Activated effector memory CD4-positive, alpha-beta T cell treated with Interleukin-2 at 50 U/mL for 16 hours (primary cell): ENCODE results near the gene C1QTNF12.
"Not testable (repeated sequence)": the region's sequence is repeated elsewhere in the genome, so short reads cannot be mapped to it uniquely, and the experiment has no call there.

Experiments
- DNase-seq: peaks from one replicate; pipeline ENCODE4 v3.0.0-alpha.2; 2020

Gene C1QTNF12

GRCh38 chr1:1259119-1259488, 12.6 kb upstream of the C1QTNF12 start:
- no peak for DNase-seq

GRCh38 chr1:1256956-1257871, 10.7 kb upstream of the C1QTNF12 start:
- DNase-seq, result no peak

DNA sequence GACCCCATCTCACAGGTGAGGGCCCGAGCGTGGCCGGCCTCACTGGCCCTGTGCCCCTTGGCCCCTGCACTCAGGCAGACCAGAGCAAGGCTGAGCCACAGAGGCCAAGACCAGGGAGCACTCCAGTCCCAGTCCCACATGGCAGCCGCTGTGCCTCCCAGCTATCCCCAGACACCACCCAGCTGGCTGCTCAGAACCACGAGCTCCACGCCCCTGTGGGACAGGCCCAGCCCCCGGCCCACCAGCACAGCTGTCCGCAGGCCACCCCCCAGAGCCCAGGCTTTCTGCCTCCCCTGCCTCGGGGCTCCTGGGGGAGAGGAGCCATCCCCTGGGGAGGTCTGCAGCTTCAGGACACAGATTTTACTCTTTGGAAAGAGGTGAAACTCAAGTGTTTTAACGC, 9.1 kb upstream of the C1QTNF12 start:
- DNase-seq, result no peak

- no peak for DNase-seq
Measured at GRCh38 chr1:1255078-1255477, 8.6 kb upstream of the C1QTNF12 start.

DNA sequence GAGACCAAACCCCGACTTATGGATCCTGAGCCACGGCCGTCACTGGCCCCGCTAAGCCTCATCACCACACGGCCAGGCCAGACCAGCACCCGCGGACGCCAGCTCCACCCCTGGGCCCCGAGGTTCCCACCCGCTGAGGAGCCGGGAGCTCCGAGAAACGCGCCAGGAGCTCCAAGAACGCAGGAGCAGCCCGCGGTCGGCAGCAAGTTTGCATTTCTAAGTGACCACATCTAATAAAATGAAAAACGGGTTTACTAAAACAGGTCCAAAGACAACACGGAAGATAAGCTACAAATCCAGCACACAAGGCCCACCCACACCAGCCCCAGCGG, 8.1 kb upstream of the C1QTNF12 start:
- no peak for DNase-seq

DNA sequence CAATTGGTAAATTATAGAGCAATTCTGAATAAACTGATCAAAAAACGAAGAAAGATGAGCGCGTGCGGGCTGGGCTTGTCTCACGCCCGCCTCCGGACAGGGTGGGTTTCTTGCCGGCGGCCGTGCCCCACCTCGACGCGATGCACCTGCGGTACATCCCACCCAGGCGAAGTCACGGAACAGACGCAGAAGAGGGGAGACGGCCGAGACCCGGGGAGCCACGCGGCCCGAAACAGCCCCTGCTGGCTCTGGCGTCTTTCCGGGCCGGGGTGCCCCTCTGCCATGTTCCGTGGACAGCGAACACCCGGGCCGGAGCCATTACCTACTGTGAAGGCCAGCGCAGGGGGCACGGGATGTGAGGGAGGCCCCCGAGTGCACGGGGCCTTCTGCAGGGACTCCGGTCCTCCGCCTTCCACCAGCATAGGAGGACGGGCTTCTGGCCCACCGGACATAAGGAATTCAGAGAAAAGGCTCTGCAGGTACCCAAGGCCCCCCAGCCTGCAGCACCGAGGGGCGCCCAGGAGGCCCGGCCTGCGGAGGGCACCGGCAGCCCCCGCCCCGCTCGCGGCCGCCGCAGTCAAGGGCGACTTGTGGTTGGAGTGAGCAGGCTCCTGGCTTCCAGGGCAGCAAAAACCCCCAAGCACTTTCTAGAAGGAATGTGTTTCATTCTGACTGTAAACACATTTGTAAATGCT, 7.6 kb upstream of the C1QTNF12 start:
- DNase-seq, result no peak

GRCh38 chr1:1253314-1253713, 6.8 kb upstream of the C1QTNF12 start:
- DNase-seq, result no peak

DNA sequence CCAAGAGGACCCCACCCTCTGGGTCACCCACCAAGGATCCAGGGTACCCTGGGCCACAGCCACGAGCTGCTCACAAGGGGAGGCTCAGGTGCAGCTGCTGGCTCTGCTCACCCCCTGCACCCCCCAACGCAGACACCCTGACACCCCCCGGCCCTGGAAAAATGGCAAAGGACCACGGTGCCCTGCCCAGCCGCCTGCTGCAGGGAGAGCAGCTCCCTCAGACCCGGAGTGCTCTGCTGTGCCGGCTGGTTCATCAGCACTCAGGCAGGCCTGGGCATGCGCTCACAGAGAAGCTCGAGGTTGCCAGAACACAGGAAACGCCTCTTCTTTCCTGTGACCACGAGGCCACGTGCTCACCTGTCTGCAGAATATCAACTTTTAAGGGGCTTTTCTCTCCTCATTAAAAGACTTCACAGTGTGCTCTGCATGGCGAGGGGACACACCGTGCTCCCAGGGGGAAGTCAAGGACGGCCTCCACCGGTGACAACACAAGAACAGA, 4.3 kb upstream of the C1QTNF12 start:
- peak; percentile 48 for DNase-seq

GRCh38 chr1:1248009-1248913, 1.7 kb upstream of the C1QTNF12 start:
- DNase-seq, result not testable (repeated sequence)

DNA sequence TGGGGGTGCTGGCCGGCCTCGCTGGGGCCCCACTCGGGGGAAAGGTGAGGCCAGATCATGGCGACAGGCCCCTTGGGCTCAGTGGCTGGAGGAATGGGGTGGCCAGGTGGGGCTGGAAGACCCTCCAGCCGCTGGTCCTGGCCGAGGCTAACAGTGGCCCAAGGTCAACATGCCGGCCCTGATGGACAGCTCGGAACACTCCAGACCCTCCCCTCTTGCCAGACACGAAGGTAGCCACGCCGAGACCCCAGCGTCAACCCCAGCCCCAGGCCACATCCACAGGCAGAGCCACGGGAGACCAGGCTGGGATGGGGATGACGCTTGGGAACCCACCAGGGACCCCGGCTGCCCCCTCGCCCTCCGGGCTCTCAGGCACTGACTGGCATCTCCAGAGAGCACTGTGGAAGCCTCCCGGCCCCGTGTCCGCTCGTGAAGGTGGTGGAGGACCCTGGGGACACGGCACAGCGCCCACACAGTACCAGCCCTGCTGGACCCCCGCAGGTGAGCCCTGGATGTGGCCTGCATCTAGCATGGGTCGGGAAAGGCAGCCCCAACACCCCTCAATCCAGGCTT, 905 bp upstream of the C1QTNF12 start:
- no peak for DNase-seq

DNA sequence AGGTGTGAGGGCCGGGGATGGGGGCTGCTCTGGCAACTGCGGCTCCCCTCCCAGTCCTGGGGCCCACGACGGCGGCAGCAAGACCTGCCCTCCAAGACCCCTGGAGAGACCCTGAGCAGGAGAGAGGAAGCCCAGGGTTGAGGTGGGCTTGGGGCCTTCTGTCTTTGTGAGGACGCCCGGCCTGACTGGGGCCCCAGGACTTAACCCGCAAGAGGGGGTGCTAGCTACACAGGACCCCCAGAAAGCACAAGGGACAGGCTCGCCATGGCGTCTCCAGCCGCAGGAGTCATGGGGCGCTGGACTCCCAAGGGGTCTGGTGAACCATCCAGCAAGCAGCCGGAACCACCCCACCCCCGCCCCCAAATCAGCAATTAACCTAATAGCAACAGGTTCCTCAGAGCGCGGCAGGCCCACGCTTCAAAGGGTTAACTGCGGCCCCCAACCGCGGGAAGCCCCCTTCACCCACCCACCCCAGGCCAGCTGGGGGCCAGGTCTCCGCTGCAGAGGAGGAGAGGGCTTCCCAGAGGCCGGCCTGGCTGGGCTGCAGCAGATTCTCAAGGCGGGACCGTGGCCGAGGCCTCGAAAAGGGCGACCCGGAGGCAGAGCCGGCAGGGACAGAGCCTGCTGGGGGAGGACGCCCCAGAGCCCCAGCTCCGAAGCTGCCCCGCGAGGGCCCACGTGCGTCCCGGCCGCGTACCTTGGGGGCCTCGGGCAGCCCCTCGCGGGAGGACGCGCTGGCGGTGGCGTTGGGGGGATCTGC, 525 bp downstream of the C1QTNF12 start:
- DNase-seq, result no peak

GRCh38 chr1:1245178-1245816, 1.2 kb downstream of the C1QTNF12 start:
- DNase-seq, result no peak

DNA sequence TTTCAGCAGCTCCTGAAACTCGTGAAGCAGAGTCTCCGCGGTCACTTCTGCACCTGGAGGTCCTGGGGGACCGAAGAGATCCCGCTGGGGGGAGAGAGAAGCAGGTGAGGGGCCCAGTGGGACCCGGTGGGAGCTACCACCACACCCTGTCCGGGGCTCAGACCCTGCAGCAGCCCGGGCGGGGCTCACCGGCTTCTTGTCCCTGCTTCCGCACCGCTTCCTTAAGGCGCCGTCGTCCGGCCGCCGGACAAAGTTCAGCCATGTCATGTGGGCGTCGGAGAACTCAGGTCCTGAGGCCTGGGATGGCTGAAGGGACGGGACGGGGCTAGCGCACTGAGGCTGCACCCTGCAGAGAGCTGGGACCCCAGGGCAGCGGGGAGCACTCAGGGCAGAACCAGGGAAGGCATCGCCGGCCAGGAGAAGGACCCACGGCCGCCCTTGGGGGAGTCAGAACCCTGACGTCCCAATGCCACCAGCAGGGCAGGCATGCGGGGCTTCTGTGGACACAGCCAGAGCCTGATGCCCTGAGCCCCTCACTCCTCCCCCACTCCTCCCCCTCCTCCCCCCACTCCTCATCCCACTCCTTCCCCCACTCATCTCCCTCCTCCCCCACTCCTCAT, 2.2 kb downstream of the C1QTNF12 start:
- DNase-seq, result no peak

- DNase-seq, result no peak
Measured at GRCh38 chr1:1243807-1244191, 2.7 kb downstream of the C1QTNF12 start.

GRCh38 chr1:1243266-1243660, 3.3 kb downstream of the C1QTNF12 start:
- no peak for DNase-seq

DNA sequence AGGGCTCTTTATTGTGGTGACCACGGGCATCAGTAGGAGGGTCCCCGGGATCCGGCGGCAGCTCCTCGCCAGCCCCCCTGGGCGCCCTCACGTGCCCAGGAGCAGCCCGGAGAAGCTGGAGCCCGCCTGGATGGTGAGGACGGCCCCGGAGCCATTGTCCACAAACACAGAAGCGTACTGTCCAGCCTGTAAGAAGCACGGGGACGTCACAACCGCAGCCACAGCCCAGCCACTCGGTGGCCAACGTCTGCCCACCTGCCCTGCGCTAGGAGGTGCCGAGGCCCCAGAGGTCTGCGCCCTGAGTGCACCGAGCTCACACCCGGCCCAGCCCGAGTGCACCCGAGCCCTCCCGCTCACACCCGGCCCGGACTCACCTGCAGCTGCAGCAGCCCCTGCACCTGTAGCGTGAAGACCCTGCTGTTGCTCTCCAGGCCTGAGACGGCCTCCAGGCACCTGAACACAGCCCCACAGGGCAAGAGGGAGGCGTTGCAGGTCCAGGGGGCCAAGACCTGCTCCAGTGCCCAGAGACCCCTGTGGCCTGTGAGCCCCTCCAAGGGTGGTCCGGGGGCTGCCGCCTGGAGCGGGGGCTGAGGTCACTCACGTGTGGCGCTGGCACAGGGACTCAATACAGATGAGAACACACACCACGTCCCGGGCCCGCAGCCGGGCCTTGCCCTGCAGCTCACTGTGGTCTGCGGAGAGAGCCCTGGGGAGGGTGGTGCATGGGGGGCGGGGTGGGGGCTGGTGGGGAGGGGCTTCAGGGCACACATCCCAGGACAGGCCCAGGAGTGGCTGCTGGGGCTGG, 3.9 kb downstream of the C1QTNF12 start:
- DNase-seq, result no peak

DNA sequence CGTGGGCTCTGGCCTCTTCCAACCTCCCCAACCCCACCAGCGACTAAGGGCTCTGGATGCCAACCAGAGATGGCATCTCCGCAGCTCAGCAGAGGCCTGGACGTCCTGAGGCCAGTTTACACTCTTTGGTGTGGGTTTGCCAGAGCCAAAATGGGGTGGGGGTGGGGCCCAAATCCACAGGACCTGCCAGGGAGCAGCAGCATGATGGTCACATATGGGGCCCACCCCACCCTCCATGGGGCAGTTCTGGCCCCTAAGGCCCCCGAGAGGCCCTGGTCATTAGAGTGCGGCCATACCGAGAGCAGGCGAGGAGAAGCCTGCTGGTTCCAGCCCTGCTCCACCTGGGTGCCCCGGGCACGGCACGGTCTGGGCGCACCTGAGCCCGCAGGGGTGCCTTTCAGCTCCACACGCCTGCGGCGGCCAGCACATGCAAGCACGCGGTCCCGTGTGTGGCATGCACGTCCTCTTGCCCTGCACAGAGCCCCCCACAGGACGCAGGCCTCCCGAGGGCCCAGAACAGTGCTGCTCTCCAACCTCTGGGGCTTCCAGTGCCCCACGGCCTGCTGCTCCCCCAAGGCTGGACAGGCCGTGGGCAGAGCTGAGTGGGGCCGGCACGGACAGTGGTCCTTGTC, 4.8 kb downstream of the C1QTNF12 start:
- DNase-seq, result no peak

DNA sequence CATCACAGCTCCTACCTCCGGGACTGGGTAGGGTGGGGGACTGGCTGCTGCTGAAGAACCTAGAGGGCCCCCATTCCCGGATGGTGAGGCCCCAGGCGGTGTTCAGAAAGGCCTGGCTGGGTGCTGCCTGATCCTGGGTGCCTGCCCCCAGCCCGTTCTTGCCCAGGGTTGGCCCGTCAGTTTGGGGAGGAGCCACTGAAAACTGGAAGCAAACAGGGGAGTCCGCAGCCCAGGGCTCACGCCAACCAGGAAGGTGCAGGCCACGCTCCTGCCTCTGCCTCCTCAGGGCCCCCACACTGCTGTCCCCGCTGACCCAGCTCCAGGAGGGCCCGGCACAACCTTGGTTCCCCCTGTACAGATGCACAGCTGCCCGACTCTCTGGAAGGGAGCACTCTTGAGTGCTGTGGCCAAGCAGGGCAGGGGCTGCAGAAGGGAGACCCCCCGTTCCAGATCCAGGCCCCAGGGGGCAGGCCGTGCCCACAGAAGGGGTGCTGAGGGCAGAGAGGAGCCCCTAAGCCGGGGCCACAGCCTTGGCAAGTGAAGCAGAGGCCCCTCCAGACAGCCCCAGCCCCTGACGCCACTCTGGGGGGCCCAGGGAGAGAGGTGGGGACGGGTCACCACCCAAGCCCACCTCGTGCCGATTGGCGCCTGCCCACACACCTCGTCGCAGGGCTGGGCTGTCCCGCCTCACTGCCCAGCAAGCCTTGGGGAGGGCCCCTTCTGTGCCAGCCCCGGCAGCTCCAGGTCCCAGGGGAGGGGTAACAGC, 5.5 kb downstream of the C1QTNF12 start:
- DNase-seq, result no peak

- DNase-seq, result no peak
Measured at GRCh38 chr1:1240348-1240732, 6.2 kb downstream of the C1QTNF12 start.
